Liver (tissue), 9 donors: ENCODE measurements around the gene OPN1LW. TPM values are rescaled to one million over a fixed set of nuclear protein-coding genes. Genes with fewer than 3 reads are reported as not detected.

Source experiments
- DNase-seq: peaks from one replicate; pipeline ENCODE4 v3.0.0-alpha.2; 2017; ENCODE audit warnings: low spot score
- H3K27ac ChIP-seq, 2 donors: one replicate each; pipeline ENCODE4 v1.7.0; 2013; ENCODE audit warnings: inconsistent platforms in 2 of 2, low read length in 2 of 2, control low read depth in 1 of 2, low read depth in 1 of 2, mild to moderate bottlenecking in 1 of 2
- H3K27me3 ChIP-seq, 4 donors: one replicate each; pipeline versions ENCODE4 v1.6.1 to v1.7.0; 2013; ENCODE audit warnings: low read length in 3 of 4, inconsistent platforms in 1 of 4, mild to moderate bottlenecking in 1 of 4, moderate library complexity in 1 of 4; ENCODE audit not compliant: control insufficient read depth in 4 of 4, insufficient read depth in 4 of 4
- H3K36me3 ChIP-seq, 4 donors: one replicate each; pipeline versions ENCODE4 v1.6.1 to v1.7.0; 2013; ENCODE audit warnings: low read length in 3 of 4, mild to moderate bottlenecking in 3 of 4, low read depth in 1 of 4, moderate library complexity in 1 of 4; ENCODE audit not compliant: control insufficient read depth in 4 of 4, insufficient read depth in 3 of 4
- H3K4me1 ChIP-seq, 4 donors: one replicate each; pipeline versions ENCODE4 v1.6.1 to v1.7.0; 2013; ENCODE audit warnings: low read length in 3 of 4, mild to moderate bottlenecking in 3 of 4, moderate library complexity in 1 of 4; ENCODE audit not compliant: control insufficient read depth in 4 of 4, insufficient read depth in 4 of 4
- H3K4me3 ChIP-seq, 3 donors: one replicate each; pipeline versions ENCODE4 v1.6.1 to v1.7.0; 2013; ENCODE audit warnings: low read length in 3 of 3, control low read depth in 1 of 3, low read depth in 1 of 3, mild to moderate bottlenecking in 1 of 3
- H3K9ac ChIP-seq, 2 donors: one replicate each; pipeline ENCODE4 v1.7.0; 2013; ENCODE audit warnings: low read length in 2 of 2, mild to moderate bottlenecking in 2 of 2, moderate library complexity in 2 of 2, control low read depth in 1 of 2, low read depth in 1 of 2
- H3K9me3 ChIP-seq, 4 donors: one replicate each; pipeline versions ENCODE4 v1.6.1 to v1.7.0; 2013; ENCODE audit warnings: low read length in 3 of 4; ENCODE audit not compliant: control insufficient read depth in 4 of 4
- ATF3 ChIP-seq: IDR thresholded peaks from 2 replicates; pipeline ENCODE4 v1.6.1; 2016; ENCODE audit warnings: antibody characterized with exemption
- FOXA1 ChIP-seq: IDR thresholded peaks from 2 replicates; pipeline ENCODE4 v1.6.1; 2016; ENCODE audit warnings: antibody characterized with exemption
- FOXA2 ChIP-seq: IDR thresholded peaks from 2 replicates; pipeline ENCODE4 v1.6.1; 2016; ENCODE audit warnings: antibody characterized with exemption
- GABPA ChIP-seq, 2 donors: IDR thresholded peaks in 1 of 2; conservative IDR thresholded peaks in 1 of 2; 2 replicates each; pipeline ENCODE4 v1.6.1; 2016; ENCODE audit warnings: antibody characterized with exemption in 2 of 2, mild to moderate bottlenecking in 1 of 2, moderate library complexity in 1 of 2
- HNF4G ChIP-seq: IDR thresholded peaks from 2 replicates; pipeline ENCODE4 v1.6.1; 2016; ENCODE audit warnings: antibody characterized with exemption
- JUND ChIP-seq, 2 donors: IDR thresholded peaks; 2 replicates each; pipeline ENCODE4 v1.6.1; 2016; ENCODE audit warnings: antibody characterized with exemption in 2 of 2
- NR2F2 ChIP-seq: IDR thresholded peaks from 2 replicates; pipeline ENCODE4 v1.6.1; 2016; ENCODE audit warnings: antibody characterized with exemption
- RAD21 ChIP-seq, 2 donors: IDR thresholded peaks; 2 replicates each; pipeline ENCODE4 v1.6.1; 2016; ENCODE audit warnings: antibody characterized with exemption in 2 of 2, mild to moderate bottlenecking in 2 of 2
- RXRA ChIP-seq, 2 donors: IDR thresholded peaks; 2 replicates each; pipeline ENCODE4 v1.6.1; 2017 to 2018; ENCODE audit warnings: antibody characterized with exemption in 2 of 2, mild to moderate bottlenecking in 1 of 2
- SP1 ChIP-seq: IDR thresholded peaks from 2 replicates; pipeline ENCODE4 v1.6.1; 2018; ENCODE audit warnings: antibody characterized with exemption, mild to moderate bottlenecking
- TAF1 ChIP-seq: conservative IDR thresholded peaks from 2 replicates; pipeline ENCODE4 v1.6.1; 2016; ENCODE audit warnings: antibody characterized with exemption, mild to moderate bottlenecking
- YY1 ChIP-seq: IDR thresholded peaks from 2 replicates; pipeline ENCODE4 v1.6.1; 2016; ENCODE audit warnings: antibody characterized with exemption, mild to moderate bottlenecking
- ZBTB33 ChIP-seq: IDR thresholded peaks from 2 replicates; pipeline ENCODE4 v1.6.1; 2016; ENCODE audit warnings: antibody characterized with exemption
- WGBS: extraction: QIAGEN DNeasy Blood & Tissue Kit; methylation state at CpG from one replicate; pipeline ENCODE4 v1.1.7; 2013; 5-methylcytosine and 5-hydroxymethylcytosine counted together
- polyA plus RNA-seq, 2 donors: library from polyadenylated mRNA; stranded (reverse) in 1 of 2; unstranded in 1 of 2; fragments of 200-250 nt in 1 of 2; fragments of >200 nt in 1 of 2; fragmentation: Nextera tagmentation in 1 of 2; extraction: Ambion mirVana in 1 of 2; gene quantifications; one replicate each; pipeline versions ENCODE4 v1.2.1 to v1.2.3, GENCODE V29; 2013 to 2015
- total RNA-seq, 2 donors: library from RNA; depleted of rRNA; stranded (reverse); fragments of >200 nt; gene quantifications; one replicate each; pipeline ENCODE4 v1.2.3, GENCODE V29; 2014
- TF ChIP-seq, protein P1 (sequence below): IDR thresholded peaks from 2 replicates; pipeline ENCODE4 v1.6.1; 2016; ENCODE audit warnings: antibody characterized with exemption, mild to moderate bottlenecking
- TF ChIP-seq, protein P2 (sequence below): fragments of 150-350 bp; IDR thresholded peaks from 2 replicates; pipeline ENCODE4 v1.5.1; 2017; ENCODE audit warnings: improper control_type of control experiment, low read depth, low read length; ENCODE audit not compliant: missing input control
- donor health status: healthy.
- donor health status: healthy.
- donor health status: healthy.
- donor health status: healthy.
- donor health status: healthy.

OPN1LW gene
- total and polyA plus RNA-seq, 4 donors = not detected

DNA sequence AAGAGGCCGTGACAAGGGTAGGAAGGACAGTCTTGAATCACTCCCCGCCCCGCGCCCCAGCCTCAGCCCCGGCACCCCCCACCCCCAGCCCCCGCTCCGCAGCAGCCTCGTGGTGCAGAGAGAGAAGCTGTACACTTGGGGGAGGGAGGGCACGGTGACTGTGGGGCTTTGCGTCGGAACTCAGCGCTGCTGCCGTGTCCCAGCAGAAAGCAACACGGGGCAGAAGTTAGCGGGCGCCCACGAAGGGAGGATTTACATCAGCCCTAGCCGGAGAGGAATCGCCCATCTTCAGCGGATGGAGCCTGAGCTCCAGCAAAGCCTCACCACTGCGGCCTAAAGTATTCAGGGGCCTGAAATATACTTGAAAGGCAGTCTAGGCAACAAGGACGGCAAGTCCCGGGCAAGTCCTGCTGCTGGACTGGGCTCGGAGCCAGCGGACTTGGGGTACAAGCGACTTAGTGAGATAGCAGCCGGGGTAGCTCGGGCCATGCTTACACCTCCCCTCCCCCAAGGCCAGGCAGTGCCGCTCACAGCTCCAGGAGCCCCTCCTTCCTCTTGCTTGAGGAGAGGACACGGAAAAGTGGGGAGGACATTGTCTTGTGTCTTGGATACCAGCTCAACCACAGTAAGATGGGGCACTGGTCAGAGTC is 18.5 kb upstream of the OPN1LW start:
- no peaks in the 10 kb centered on the region for H3K4me1 ChIP-seq
- H3K36me3 ChIP-seq = no peaks in the 10 kb centered on the region
- no peak overlapping the region for H3K9ac ChIP-seq
- H3K27ac ChIP-seq = no peak overlapping the region
- no peaks in the 10 kb centered on the region for H3K9me3 ChIP-seq
- no peak for DNase-seq
- TF ChIP-seq, protein P1, sequence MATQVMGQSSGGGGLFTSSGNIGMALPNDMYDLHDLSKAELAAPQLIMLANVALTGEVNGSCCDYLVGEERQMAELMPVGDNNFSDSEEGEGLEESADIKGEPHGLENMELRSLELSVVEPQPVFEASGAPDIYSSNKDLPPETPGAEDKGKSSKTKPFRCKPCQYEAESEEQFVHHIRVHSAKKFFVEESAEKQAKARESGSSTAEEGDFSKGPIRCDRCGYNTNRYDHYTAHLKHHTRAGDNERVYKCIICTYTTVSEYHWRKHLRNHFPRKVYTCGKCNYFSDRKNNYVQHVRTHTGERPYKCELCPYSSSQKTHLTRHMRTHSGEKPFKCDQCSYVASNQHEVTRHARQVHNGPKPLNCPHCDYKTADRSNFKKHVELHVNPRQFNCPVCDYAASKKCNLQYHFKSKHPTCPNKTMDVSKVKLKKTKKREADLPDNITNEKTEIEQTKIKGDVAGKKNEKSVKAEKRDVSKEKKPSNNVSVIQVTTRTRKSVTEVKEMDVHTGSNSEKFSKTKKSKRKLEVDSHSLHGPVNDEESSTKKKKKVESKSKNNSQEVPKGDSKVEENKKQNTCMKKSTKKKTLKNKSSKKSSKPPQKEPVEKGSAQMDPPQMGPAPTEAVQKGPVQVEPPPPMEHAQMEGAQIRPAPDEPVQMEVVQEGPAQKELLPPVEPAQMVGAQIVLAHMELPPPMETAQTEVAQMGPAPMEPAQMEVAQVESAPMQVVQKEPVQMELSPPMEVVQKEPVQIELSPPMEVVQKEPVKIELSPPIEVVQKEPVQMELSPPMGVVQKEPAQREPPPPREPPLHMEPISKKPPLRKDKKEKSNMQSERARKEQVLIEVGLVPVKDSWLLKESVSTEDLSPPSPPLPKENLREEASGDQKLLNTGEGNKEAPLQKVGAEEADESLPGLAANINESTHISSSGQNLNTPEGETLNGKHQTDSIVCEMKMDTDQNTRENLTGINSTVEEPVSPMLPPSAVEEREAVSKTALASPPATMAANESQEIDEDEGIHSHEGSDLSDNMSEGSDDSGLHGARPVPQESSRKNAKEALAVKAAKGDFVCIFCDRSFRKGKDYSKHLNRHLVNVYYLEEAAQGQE = no peak
- TF ChIP-seq RXRA (IDR thresholded peaks at IDR 0.05) (no peak), GABPA (IDR thresholded peaks at IDR 0.05 in 1 of 2, conservative IDR thresholded peaks at IDR 0.05 in 1 of 2) (no peak), YY1 (no peak), FOXA2 (no peak), ATF3 (no peak), SP1 (no peak), NR2F2 (no peak), RAD21 (IDR thresholded peaks at IDR 0.05) (no peak), TAF1 (no peak), JUND (IDR thresholded peaks at IDR 0.05) (no peak), FOXA1 (no peak), ZBTB33 (no peak)
- TF ChIP-seq, protein P2, sequence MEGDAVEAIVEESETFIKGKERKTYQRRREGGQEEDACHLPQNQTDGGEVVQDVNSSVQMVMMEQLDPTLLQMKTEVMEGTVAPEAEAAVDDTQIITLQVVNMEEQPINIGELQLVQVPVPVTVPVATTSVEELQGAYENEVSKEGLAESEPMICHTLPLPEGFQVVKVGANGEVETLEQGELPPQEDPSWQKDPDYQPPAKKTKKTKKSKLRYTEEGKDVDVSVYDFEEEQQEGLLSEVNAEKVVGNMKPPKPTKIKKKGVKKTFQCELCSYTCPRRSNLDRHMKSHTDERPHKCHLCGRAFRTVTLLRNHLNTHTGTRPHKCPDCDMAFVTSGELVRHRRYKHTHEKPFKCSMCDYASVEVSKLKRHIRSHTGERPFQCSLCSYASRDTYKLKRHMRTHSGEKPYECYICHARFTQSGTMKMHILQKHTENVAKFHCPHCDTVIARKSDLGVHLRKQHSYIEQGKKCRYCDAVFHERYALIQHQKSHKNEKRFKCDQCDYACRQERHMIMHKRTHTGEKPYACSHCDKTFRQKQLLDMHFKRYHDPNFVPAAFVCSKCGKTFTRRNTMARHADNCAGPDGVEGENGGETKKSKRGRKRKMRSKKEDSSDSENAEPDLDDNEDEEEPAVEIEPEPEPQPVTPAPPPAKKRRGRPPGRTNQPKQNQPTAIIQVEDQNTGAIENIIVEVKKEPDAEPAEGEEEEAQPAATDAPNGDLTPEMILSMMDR = no peak
- H3K4me3 ChIP-seq = no peak overlapping the region
- 80% methylated on average over 30 of the region's 30 CpGs for WGBS
- no peaks in the 10 kb centered on the region for H3K27me3 ChIP-seq

DNA sequence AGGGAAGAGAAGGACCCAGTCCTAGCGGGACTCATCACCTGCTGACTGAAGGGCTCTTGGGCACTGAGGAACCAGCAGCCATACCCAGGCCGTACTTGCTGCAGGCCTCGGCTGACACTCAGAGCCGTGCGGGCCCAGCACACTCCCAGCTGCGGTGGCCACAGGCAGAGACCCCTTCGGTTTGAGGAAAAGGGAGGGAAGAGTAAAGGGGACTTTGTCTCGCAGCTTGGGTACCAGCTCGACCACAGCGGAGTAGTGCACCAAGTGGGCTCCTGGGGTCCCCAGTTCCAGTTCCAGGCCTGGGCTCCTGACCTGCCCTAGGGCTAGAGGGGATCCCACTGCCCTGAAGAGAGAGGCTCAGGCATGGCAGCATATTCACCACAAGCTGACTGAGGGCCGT is 17.9 kb upstream of the OPN1LW start:
- Histone ChIP-seq H3K27me3 (no peaks in the 10 kb centered on the region), H3K4me1 (no peaks in the 10 kb centered on the region), H3K9me3 (no peaks in the 10 kb centered on the region), H3K36me3 (no peaks in the 10 kb centered on the region), H3K4me3 (no peak overlapping the region), H3K27ac (no peak overlapping the region), H3K9ac (no peak overlapping the region)
- WGBS = 97% methylated on average over 11 of the region's 11 CpGs
- DNase-seq = no peak
- TF ChIP-seq FOXA2 = no peak
- TF ChIP-seq RAD21 (IDR thresholded peaks at IDR 0.05) = no peak
- TF ChIP-seq, protein P1 = no peak
- TF ChIP-seq YY1 = no peak
- TF ChIP-seq NR2F2 = no peak
- TF ChIP-seq HNF4G = no peak
